ENCODE data around the gene C16orf78.

The C16orf78 gene

DNA sequence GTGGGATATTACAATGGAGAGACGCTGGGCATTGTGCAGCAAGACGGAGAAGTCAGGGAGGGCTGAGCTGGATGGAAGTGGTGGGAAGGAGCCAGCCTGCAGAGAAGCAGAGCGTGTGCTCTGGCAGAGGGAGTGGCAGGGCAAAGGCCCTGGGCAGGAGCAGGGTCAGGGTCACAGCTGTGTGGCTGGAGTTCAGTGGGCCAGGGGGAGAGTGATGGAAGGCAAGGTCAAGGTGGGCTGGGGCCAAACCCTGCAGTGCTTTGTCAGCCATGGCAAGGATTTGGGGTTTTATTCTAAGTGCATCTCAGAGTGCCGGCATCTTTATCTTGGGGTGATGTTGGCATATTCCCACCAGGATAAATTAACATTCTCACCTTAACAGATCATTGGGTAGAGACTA lies 31.9 kb upstream of the C16orf78 start:
- TF ChIP-seq, protein P1, sequence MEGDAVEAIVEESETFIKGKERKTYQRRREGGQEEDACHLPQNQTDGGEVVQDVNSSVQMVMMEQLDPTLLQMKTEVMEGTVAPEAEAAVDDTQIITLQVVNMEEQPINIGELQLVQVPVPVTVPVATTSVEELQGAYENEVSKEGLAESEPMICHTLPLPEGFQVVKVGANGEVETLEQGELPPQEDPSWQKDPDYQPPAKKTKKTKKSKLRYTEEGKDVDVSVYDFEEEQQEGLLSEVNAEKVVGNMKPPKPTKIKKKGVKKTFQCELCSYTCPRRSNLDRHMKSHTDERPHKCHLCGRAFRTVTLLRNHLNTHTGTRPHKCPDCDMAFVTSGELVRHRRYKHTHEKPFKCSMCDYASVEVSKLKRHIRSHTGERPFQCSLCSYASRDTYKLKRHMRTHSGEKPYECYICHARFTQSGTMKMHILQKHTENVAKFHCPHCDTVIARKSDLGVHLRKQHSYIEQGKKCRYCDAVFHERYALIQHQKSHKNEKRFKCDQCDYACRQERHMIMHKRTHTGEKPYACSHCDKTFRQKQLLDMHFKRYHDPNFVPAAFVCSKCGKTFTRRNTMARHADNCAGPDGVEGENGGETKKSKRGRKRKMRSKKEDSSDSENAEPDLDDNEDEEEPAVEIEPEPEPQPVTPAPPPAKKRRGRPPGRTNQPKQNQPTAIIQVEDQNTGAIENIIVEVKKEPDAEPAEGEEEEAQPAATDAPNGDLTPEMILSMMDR (IDR thresholded peaks at IDR 0.05; ENCODE audit: low read depth, low read length, missing control alignments), result no peak
- DNase-seq (ENCODE audit: low read depth), result no peak
- H3K4me3 ChIP-seq (ENCODE audit: low read depth, low read length), result no peak overlapping the region
- in situ Hi-C loops (cut with HindIII; ENCODE audit: low sequenced_read_pairs), result no loop called here

DNA sequence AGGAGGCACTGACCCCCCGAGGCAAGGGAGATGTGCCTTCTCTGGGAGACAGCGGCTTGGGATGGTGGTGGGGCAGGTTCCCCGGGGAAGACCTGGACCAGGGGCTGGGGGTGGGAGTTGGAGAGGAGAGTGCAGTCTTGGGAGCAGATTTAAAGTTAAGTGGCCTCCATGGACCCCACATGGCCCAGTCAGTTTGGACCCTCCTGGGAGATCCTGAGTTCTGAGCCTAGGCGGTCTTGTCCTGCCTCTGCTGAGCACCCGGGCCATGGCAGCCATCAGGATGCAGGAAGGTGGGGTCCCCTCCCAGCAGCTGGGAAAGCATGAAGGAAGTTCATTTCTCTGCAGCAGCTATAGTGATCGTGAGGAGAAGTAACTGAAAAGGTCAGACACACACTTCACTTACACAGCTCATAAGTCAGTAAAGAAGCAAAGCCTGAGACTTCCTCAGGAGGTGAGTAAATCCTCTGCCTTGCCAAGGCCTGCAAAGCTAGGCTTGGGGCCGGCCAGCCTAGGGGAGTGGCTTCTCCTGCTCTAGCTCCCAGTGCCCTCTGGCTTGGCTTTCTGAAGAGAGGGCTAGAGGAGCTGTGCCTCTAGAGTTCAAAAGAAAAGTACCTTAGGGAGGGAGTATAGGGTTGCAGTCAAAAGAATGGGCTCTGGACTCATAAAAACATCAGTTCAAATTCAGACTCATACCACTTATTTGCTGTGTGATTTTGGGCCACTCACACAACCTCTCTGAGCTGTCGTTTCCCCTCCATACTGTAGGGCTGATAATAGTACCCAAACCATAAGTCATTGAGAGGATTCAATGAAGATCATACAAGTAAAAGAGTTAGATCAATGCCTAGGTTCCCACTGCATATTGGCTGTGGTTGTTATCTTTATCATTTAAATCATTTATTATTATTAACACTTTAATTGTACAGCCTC lies 31.0 kb upstream of the C16orf78 start:
- in situ Hi-C loops (cut with HindIII; ENCODE audit: low sequenced_read_pairs), result no loop called here
- no peak for DNase-seq (ENCODE audit: low read depth)
- TF ChIP-seq, protein P1 (IDR thresholded peaks at IDR 0.05; ENCODE audit: low read depth, low read length, missing control alignments), result no peak
- no peak overlapping the region for H3K4me3 ChIP-seq (ENCODE audit: low read depth, low read length)

DNA sequence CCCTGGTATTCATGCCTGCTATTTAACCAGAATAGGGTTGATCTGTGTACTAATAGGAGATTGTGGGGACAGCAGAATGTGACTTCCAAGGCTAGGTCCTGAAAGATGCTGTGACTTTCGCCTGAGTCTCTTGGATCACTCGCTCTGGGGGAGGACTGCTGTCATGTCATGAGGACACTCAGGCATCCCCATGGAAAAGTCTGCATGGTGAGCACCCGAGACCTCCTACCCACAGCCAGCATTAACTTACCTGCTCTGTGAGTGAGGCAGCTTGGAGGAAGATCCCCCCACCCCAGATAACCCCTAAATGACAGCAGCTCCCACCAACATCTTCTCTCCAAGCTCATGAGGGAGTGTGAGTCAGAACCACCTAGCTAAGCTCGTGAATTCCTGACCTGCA lies 30.3 kb upstream of the C16orf78 start:
- in situ Hi-C loops (cut with HindIII; ENCODE audit: low sequenced_read_pairs), result no loop called here
- no peak overlapping the region for H3K4me3 ChIP-seq (ENCODE audit: low read depth, low read length)
- DNase-seq (ENCODE audit: low read depth), result no peak
- TF ChIP-seq, protein P1 (IDR thresholded peaks at IDR 0.05; ENCODE audit: low read depth, low read length, missing control alignments), result no peak

DNA sequence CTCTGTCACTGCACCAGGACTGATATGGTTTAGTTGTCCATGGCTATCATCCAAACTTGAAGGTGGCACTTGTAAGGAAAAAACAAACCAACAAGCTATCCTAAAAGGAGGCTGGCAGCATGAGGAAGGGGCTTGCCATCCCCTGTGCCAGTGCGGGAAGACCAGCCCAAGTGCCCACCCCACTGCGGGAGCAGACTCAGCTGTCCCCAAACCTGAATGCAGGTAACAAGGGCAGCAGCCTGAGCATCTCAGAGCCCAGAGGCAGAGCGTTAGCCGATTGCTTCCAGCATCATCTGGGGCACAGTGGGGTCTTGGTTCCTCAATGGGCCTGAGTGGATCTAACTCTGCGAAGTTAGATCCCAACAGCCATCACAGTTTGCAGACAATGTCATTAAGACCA lies 29.2 kb upstream of the C16orf78 start:
- in situ Hi-C loops (cut with HindIII; ENCODE audit: low sequenced_read_pairs), result no loop called here
- no peak overlapping the region for H3K4me3 ChIP-seq (ENCODE audit: low read depth, low read length)
- TF ChIP-seq, protein P1 (IDR thresholded peaks at IDR 0.05; ENCODE audit: low read depth, low read length, missing control alignments), result no peak
- DNase-seq (ENCODE audit: low read depth), result no peak

DNA sequence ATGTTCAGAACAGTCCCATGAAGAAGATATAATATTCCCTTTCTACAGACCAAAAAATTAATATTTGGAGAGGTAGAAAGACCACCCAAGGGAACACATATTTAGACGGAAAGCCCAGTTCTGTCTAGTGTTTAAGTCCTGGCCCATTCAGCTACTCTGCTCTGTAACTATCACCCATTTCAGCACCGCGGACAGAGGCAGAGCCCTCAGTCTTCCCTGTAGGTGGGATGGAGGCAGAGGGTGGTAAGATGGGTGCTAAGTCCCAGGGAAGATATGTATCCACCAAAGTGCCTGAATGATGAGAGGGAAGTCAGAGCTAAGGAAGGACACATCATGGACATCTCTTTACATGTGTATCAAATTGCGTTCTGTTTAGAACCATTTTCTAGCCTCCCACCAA lies 27.8 kb upstream of the C16orf78 start:
- TF ChIP-seq, protein P1 (IDR thresholded peaks at IDR 0.05; ENCODE audit: low read depth, low read length, missing control alignments), result no peak
- DNase-seq (ENCODE audit: low read depth), result no peak
- H3K4me3 ChIP-seq (ENCODE audit: low read depth, low read length), result no peak overlapping the region
- in situ Hi-C loops (cut with HindIII; ENCODE audit: low sequenced_read_pairs), result no loop called here

DNA sequence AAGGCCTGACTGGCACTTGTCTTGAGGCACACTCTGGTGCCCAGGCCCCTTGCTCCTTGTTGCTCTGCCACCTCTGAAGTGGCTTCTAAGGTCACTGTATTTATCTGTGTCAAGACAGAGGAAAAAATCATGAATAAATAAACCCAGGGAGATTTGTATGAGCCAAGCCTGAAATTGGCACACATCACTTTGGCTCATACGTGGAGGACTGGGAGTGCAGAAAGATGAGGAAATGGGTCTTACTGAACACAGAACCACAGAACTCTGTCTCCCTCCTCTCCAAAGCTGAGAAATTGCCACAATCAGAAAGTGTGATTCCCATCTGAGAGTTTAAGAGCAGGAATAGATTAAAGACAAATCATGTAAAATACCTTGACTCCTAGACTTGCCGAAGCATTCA lies 27.1 kb upstream of the C16orf78 start:
- no peak overlapping the region for H3K4me3 ChIP-seq (ENCODE audit: low read depth, low read length)
- TF ChIP-seq, protein P1 (IDR thresholded peaks at IDR 0.05; ENCODE audit: low read depth, low read length, missing control alignments), result no peak
- DNase-seq (ENCODE audit: low read depth), result no peak
- in situ Hi-C loops (cut with HindIII; ENCODE audit: low sequenced_read_pairs), result no loop called here

Measured in astrocyte of the cerebellum (primary cell).